Osteoblast (primary cell): Measurements from ENCODE around the gene RBMX2. TPM values are rescaled to one million over a fixed set of nuclear protein-coding genes. Genes with fewer than 3 reads are reported as not detected.
A peak's percentile ranks its signal among the peaks of the same experiment; 100 is the strongest.

Source experiments
- DNase-seq: peaks from one replicate; pipeline ENCODE4 v3.0.0; 2011; ENCODE audit warnings: low spot score, mixed read lengths; ENCODE audit not compliant: insufficient read length; ENCODE audit errors: missing footprints
- H2AFZ ChIP-seq: 2 replicates; pipeline ENCODE4 v1.6.0; 2011; ENCODE audit warnings: mild to moderate bottlenecking, low read length
- H3K27ac ChIP-seq: 2 replicates; pipeline ENCODE4 v1.5.1; 2011; ENCODE audit warnings: mild to moderate bottlenecking, low read depth, low read length, moderate library complexity
- H3K27me3 ChIP-seq: 2 replicates; pipeline ENCODE4 v1.6.0; 2012; ENCODE audit warnings: mild to moderate bottlenecking, control low read depth, inconsistent platforms, low read length, moderate library complexity; ENCODE audit not compliant: insufficient read depth
- H3K36me3 ChIP-seq: 2 replicates; pipeline ENCODE4 v1.5.1; 2011; ENCODE audit warnings: mild to moderate bottlenecking, low read length, control low read depth, moderate library complexity; ENCODE audit not compliant: insufficient read depth
- H3K4me1 ChIP-seq: 2 replicates; pipeline ENCODE4 v1.5.1; 2011; ENCODE audit warnings: mild to moderate bottlenecking, low read length, control low read depth, moderate library complexity; ENCODE audit not compliant: insufficient read depth
- H3K4me2 ChIP-seq: 2 replicates; pipeline ENCODE4 v1.6.0; 2011; ENCODE audit warnings: mild to moderate bottlenecking, low read length; ENCODE audit not compliant: insufficient read depth
- H3K4me3 ChIP-seq: fragments of 200-600 bp; sonication (generic); 3 replicates; pipeline ENCODE4 v1.5.1; 2012; ENCODE audit warnings: mild to moderate bottlenecking, low read length, inconsistent platforms; ENCODE audit not compliant: insufficient read depth
- H3K79me2 ChIP-seq: 2 replicates; pipeline ENCODE4 v1.6.0; 2012; ENCODE audit warnings: mild to moderate bottlenecking, low read length, control low read depth, inconsistent platforms; ENCODE audit not compliant: insufficient read depth
- H3K9me3 ChIP-seq: 2 replicates; pipeline ENCODE4 v1.5.1; 2011; ENCODE audit warnings: low read depth, low read length, control low read depth
- H4K20me1 ChIP-seq: 2 replicates; pipeline ENCODE4 v1.6.0; 2012; ENCODE audit warnings: mild to moderate bottlenecking, low read length, control low read depth; ENCODE audit not compliant: insufficient read depth
- CTCF ChIP-seq: IDR thresholded peaks from 2 replicates; pipeline ENCODE4 v1.5.1; 2011; ENCODE audit warnings: mild to moderate bottlenecking, low read depth, low read length, moderate library complexity; ENCODE audit errors: extremely low read depth
- total RNA-seq: library from RNA; depleted of rRNA; stranded (reverse); fragments of >200 nt; gene quantifications from 2 replicates; pipeline ENCODE4 v1.2.3, GENCODE V29; 2012

Gene RBMX2
- total RNA-seq, 1 donor, result 25.0 TPM

- H3K9me3 ChIP-seq, result no peaks in the 10 kb centered on the region
- no peak for DNase-seq
- no peak for TF ChIP-seq CTCF
- H3K27me3 ChIP-seq, result peaks cover 9% of the 10 kb centered on the region
- no peaks in the 10 kb centered on the region for H4K20me1 ChIP-seq
- H3K4me1 ChIP-seq, result no peaks in the 10 kb centered on the region
- H3K4me3 ChIP-seq, result no peak within 1 kb of the TSS
- H3K36me3 ChIP-seq, result no peaks in the 10 kb centered on the region
- H3K79me2 ChIP-seq, result no peaks in the 10 kb centered on the region
- no peak within 1 kb of the TSS for H3K4me2 ChIP-seq
- H2AFZ ChIP-seq, result no peak within 1 kb of the TSS
- no peak within 1 kb of the TSS for H3K27ac ChIP-seq
Measured at GRCh38 chrX:130385520-130385919, 16.3 kb upstream of the RBMX2 start, which contains the start of gene GPR119. Gene GPR119, minus strand, starts transcription at chrX:130385674. Its CDS starts 227 bp downstream, at chrX:130385447.

DNA sequence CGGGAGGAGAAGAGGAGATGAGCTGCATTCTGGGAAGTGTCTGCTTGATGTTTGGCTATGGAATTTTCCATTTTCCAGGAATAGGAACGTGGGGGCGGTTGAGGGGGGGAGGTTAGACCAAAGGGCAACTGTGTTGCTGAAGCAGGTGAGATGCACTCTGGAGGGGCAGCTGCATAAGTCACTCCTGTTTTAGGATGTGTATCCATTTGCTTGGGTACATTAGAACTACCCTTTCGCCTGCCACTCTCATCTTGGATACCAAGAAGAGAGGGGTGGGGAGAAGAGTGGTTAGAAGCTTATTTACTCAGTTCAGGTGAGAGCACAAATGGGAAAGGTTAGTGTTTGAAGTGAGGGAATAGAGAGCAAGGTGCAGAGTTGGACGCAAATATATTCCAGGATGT lies 15.4 kb upstream of the RBMX2 start:
- TF ChIP-seq CTCF, result no peak
- H4K20me1 ChIP-seq, result no peaks in the 10 kb centered on the region
- H3K4me1 ChIP-seq, result no peaks in the 10 kb centered on the region
- no peak for DNase-seq
- no peaks in the 10 kb centered on the region for H3K79me2 ChIP-seq
- no peak overlapping the region for H2AFZ ChIP-seq
- peaks cover 9% of the 10 kb centered on the region for H3K27me3 ChIP-seq
- H3K4me3 ChIP-seq, result no peak overlapping the region
- H3K9me3 ChIP-seq, result no peaks in the 10 kb centered on the region
- no peak overlapping the region for H3K27ac ChIP-seq
- no peak overlapping the region for H3K4me2 ChIP-seq
- H3K36me3 ChIP-seq, result no peaks in the 10 kb centered on the region

- H3K9me3 ChIP-seq, result no peaks in the 10 kb centered on the region
- H3K36me3 ChIP-seq, result no peaks in the 10 kb centered on the region
- H3K27me3 ChIP-seq, result peaks cover 8% of the 10 kb centered on the region
- no peaks in the 10 kb centered on the region for H3K79me2 ChIP-seq
- no peaks in the 10 kb centered on the region for H3K4me1 ChIP-seq
- peak; percentile 72 for DNase-seq
- peak; percentile 86 for TF ChIP-seq CTCF
- H4K20me1 ChIP-seq, result no peaks in the 10 kb centered on the region
- no peak overlapping the region for H3K4me3 ChIP-seq
- H3K27ac ChIP-seq, result no peak overlapping the region
- peak overlapping the region; percentile 37 for H3K4me2 ChIP-seq
- no peak overlapping the region for H2AFZ ChIP-seq
Measured at GRCh38 chrX:130393451-130394074, 8.2 kb upstream of the RBMX2 start.

GRCh38 chrX:130395341-130395740 lies 6.4 kb upstream of the RBMX2 start:
- H3K27ac ChIP-seq, result no peak overlapping the region
- DNase-seq, result no peak
- peaks cover 18% of the 10 kb centered on the region for H3K27me3 ChIP-seq
- H3K79me2 ChIP-seq, result no peaks in the 10 kb centered on the region
- H3K4me2 ChIP-seq, result no peak overlapping the region
- H3K36me3 ChIP-seq, result no peaks in the 10 kb centered on the region
- no peaks in the 10 kb centered on the region for H3K4me1 ChIP-seq
- H3K9me3 ChIP-seq, result no peaks in the 10 kb centered on the region
- no peak overlapping the region for H2AFZ ChIP-seq
- H4K20me1 ChIP-seq, result no peaks in the 10 kb centered on the region
- H3K4me3 ChIP-seq, result no peak overlapping the region
- no peak for TF ChIP-seq CTCF
